Measurements from ENCODE around the gene FAM120C. TPM values are rescaled to one million over a fixed set of nuclear protein-coding genes. Genes with fewer than 3 reads are reported as not detected.

FAM120C gene
- total RNA-seq, 1 experiment from 2014 or later: 10.6 TPM

DNA sequence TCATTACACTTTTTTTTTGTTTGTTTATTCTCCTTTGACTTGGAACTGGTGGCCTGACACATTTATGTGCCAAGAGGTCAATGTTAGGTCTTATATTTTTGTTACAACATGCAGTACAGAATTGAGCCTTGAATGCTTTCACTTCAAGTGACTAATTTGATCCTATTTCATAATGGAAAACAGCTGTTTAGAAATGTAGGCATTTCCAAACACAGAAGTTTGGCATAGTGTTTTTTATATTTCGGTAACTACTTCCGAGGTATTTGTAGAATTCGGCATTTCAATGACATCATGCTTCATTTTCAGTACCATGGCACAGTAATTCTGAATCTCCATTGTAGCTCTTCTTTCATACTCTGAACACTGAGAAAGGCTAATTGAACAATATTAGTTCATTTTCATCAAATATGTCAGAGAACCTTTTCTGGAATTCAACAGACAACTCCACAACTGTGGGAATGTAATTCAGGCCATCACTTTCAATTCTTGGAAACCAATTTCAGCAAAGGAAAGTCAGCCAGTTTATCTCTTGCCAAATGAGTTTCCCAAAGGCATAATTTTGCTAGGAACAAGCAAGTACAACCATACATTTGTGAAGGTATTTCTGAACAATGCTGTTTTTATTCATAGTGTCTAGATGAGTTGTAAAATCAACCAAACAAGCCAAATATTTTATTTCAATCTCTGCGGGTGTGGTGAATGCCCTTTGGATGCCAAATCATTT, 11.4 kb downstream of the FAM120C start (continued):
- TF ChIP-seq, protein P1, sequence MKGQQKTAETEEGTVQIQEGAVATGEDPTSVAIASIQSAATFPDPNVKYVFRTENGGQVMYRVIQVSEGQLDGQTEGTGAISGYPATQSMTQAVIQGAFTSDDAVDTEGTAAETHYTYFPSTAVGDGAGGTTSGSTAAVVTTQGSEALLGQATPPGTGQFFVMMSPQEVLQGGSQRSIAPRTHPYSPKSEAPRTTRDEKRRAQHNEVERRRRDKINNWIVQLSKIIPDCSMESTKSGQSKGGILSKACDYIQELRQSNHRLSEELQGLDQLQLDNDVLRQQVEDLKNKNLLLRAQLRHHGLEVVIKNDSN (CRISPR knock-in tag; IDR thresholded peaks at IDR 0.05): no peak

DNA sequence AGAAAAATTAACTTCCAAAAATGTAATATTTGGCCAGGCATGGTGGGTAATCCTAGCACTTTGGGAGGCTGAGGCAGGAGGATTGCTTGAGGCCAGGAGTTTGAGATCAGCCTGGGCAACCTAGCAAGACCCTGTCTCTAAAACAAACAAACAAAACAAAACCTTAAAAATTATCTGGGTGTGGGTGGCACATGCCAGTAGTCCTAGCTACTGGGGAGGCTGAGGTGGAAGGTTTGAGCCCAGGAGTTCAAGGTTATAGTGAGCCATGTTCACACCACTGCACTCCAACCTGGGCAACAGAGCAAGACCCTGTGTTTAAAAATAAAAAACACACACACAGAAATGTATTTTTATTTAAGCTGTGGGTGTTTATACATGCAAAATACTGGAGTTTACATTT, 12.0 kb downstream of the FAM120C start:
- Mint-ChIP-seq H3K9me3 (no peaks in the 10 kb centered on the region), H3K36me3 (peaks cover 10% of the 10 kb centered on the region), H3K4me1 (peaks cover 6% of the 10 kb centered on the region), H3K4me3 (no peak overlapping the region), H3K27me3 (ENCODE audit: low read depth) (no peaks in the 10 kb centered on the region), H3K27ac (no peak overlapping the region)
- CTCF ChIA-PET: no interaction called here
- POLR2A ChIA-PET: interaction anchor here (0.8 kb wide), 1 partner anchor 9 kb away, joined by 3 read pairs; no protein-coding TSS in a partner anchor
- ATAC-seq (no peak), DNase-seq (ENCODE audit: low spot score) (no peak)
- TF ChIP-seq TCF7 (CRISPR knock-in tag; IDR thresholded peaks at IDR 0.05; ENCODE audit: low read depth): no peak
- no peak for TF ChIP-seq ZNF219 (CRISPR knock-in tag; IDR thresholded peaks at IDR 0.05; ENCODE audit: borderline replicate concordance)
- no peak for TF ChIP-seq FOXK1 (CRISPR knock-in tag; IDR thresholded peaks at IDR 0.05)
- no peak for TF ChIP-seq GRHL2 (CRISPR knock-in tag; IDR thresholded peaks at IDR 0.05; ENCODE audit: insufficient replicate concordance, severe bottlenecking)
- TF ChIP-seq, protein P2, sequence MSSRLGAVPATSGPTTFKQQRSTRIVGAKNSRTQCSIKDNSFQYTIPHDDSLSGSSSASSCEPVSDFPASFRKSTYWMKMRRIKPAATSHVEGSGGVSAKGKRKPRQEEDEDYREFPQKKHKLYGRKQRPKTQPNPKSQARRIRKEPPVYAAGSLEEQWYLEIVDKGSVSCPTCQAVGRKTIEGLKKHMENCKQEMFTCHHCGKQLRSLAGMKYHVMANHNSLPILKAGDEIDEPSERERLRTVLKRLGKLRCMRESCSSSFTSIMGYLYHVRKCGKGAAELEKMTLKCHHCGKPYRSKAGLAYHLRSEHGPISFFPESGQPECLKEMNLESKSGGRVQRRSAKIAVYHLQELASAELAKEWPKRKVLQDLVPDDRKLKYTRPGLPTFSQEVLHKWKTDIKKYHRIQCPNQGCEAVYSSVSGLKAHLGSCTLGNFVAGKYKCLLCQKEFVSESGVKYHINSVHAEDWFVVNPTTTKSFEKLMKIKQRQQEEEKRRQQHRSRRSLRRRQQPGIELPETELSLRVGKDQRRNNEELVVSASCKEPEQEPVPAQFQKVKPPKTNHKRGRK (CRISPR knock-in tag; IDR thresholded peaks at IDR 0.05; ENCODE audit: borderline replicate concordance): no peak
- TF ChIP-seq, protein P3, sequence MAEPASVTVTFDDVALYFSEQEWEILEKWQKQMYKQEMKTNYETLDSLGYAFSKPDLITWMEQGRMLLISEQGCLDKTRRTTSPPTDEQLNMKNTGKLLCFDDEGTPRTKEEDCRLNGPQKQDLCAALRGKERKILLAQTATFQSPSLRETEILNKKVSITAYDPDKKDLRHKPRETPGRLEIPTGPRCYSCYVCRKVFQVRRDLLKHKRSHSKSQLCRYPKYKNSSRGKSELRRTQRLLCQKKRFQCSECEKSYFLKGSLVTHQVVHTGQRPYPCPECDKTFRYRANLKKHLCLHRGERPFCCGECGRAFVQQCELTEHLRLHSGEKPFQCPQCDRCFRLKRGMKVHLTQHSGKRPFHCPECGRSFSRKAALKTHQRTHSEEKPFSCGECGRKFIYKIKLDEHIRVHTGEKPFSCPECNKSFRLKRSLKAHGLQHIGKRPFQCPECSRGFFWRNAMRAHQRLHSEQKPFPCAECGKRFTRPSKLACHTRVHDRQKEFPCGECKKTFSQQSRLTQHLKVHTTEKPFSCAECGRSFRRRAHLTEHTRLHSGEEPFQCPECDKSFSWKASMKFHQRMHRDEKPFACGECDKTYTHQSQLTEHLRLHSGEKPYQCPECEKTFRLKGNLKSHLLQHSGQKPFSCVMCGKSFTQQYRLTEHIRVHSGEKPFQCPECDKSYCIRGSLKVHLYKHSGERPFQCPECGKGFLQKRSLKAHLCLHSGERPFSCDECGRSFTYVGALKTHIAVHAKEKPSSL (CRISPR knock-in tag; conservative IDR thresholded peaks at IDR 0.05): no peak
- no peak for TF ChIP-seq SMAD4 (CRISPR knock-in tag; IDR thresholded peaks at IDR 0.05)

DNA sequence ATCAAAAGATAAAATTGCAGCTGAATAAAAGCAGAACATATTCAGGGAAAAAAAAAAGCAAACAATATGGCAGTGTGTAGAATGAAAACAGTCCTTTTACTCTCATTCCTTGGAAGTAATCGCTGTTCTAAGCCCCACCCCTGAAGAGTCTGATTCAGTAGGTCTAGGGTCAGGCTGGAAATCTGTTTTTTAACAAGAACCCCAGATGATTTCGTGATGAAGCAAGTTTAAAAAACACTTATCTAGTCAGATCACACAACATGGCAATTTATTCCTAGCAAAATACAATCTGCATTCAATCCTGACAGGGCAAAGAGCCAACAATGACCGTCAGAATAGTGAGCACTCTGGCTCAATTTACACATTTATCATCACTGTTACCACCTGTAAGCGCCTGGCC, 16.1 kb downstream of the FAM120C start:
- TF ChIP-seq SMAD4 (CRISPR knock-in tag; IDR thresholded peaks at IDR 0.05) (no peak), NR2C2 (CRISPR knock-in tag; IDR thresholded peaks at IDR 0.05) (no peak), FOXJ3 (CRISPR knock-in tag; IDR thresholded peaks at IDR 0.05; ENCODE audit: borderline replicate concordance) (no peak), GRHL2 (CRISPR knock-in tag; IDR thresholded peaks at IDR 0.05; ENCODE audit: insufficient replicate concordance, severe bottlenecking) (no peak), JAZF1 (CRISPR knock-in tag; IDR thresholded peaks at IDR 0.05) (no peak), SMAD3 (CRISPR knock-in tag; IDR thresholded peaks at IDR 0.05; ENCODE audit: borderline replicate concordance) (no peak), NFATC4 (CRISPR knock-in tag; IDR thresholded peaks at IDR 0.05) (no peak)
- TF ChIP-seq, protein P4, sequence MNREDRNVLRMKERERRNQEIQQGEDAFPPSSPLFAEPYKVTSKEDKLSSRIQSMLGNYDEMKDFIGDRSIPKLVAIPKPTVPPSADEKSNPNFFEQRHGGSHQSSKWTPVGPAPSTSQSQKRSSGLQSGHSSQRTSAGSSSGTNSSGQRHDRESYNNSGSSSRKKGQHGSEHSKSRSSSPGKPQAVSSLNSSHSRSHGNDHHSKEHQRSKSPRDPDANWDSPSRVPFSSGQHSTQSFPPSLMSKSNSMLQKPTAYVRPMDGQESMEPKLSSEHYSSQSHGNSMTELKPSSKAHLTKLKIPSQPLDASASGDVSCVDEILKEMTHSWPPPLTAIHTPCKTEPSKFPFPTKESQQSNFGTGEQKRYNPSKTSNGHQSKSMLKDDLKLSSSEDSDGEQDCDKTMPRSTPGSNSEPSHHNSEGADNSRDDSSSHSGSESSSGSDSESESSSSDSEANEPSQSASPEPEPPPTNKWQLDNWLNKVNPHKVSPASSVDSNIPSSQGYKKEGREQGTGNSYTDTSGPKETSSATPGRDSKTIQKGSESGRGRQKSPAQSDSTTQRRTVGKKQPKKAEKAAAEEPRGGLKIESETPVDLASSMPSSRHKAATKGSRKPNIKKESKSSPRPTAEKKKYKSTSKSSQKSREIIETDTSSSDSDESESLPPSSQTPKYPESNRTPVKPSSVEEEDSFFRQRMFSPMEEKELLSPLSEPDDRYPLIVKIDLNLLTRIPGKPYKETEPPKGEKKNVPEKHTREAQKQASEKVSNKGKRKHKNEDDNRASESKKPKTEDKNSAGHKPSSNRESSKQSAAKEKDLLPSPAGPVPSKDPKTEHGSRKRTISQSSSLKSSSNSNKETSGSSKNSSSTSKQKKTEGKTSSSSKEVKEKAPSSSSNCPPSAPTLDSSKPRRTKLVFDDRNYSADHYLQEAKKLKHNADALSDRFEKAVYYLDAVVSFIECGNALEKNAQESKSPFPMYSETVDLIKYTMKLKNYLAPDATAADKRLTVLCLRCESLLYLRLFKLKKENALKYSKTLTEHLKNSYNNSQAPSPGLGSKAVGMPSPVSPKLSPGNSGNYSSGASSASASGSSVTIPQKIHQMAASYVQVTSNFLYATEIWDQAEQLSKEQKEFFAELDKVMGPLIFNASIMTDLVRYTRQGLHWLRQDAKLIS (CRISPR knock-in tag; IDR thresholded peaks at IDR 0.05; ENCODE audit: borderline replicate concordance): no peak
- TF ChIP-seq, protein P2 (CRISPR knock-in tag; IDR thresholded peaks at IDR 0.05; ENCODE audit: borderline replicate concordance): no peak
- POLR2A ChIA-PET: interaction anchor here (0.6 kb wide), 1 partner anchor 10 kb away, joined by 4 read pairs; no protein-coding TSS in a partner anchor
- Mint-ChIP-seq H3K4me1 (peaks cover 9% of the 10 kb centered on the region), H3K27me3 (ENCODE audit: low read depth) (no peaks in the 10 kb centered on the region), H3K9me3 (peaks cover 4% of the 10 kb centered on the region; the same call in 1 of the 2 replicates), H3K36me3 (no peaks in the 10 kb centered on the region), H3K4me3 (no peak overlapping the region), H3K27ac (no peak overlapping the region)
- DNase-seq (ENCODE audit: low spot score): no peak
- CTCF ChIA-PET: no interaction called here
- ATAC-seq: no peak
